T-helper 2 cell treated with Interferon-gamma antibody and Interleukin-4, amounts not matched to agents 5 μg/mL and 100 μg/mL, for 36 hours (primary cell): Measurements from ENCODE around the gene ANXA4.
A peak's percentile ranks its signal among the peaks of the same experiment; 100 is the strongest.

Experiments used
- DNase-seq: peaks from one replicate; pipeline ENCODE4 v3.0.0; 2021; ENCODE audit warnings: low spot score
- H3K27ac Mint-ChIP-seq: one replicate; pipeline ENCODE4 v1.8.0; 2021; ENCODE audit warnings: mild to moderate bottlenecking, mixed read lengths
- H3K27me3 Mint-ChIP-seq: one replicate; pipeline ENCODE4 v1.8.0; 2021; ENCODE audit warnings: low read depth, mixed read lengths
- H3K36me3 Mint-ChIP-seq: one replicate; pipeline ENCODE4 v1.8.0; 2021; ENCODE audit warnings: low read depth, mixed read lengths
- H3K4me1 Mint-ChIP-seq: one replicate; pipeline ENCODE4 v1.8.0; 2021; ENCODE audit warnings: low read depth, mixed read lengths
- H3K4me3 Mint-ChIP-seq: one replicate; pipeline ENCODE4 v1.8.0; 2022; ENCODE audit warnings: mild to moderate bottlenecking, moderate library complexity, mixed read lengths
- H3K9me3 Mint-ChIP-seq: one replicate; pipeline ENCODE4 v1.8.0; 2021; ENCODE audit warnings: mixed read lengths

ANXA4 gene

DNA sequence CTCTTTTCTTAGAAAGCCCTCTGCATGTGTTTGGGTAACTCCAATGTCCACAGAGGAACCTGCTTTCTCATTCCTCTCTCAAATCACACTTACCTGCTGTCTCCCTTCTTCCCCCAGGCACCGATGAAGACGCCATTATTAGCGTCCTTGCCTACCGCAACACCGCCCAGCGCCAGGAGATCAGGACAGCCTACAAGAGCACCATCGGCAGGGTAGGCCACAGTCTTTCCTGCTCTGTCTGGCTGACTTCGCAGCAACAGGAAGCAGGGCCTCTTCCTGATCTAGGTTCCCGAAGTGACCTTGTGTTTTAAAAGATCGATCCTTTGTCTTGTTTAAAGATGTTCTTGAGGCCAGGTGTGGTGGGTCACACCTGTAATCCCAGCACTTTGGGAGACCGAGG lies 62.5 kb downstream of the ANXA4 start:
- Mint-ChIP-seq H3K4me1 (peaks cover 19% of the 10 kb centered on the region), H3K36me3 (peaks cover 43% of the 10 kb centered on the region), H3K27ac (peak overlapping the region; percentile 33), H3K9me3 (no peaks in the 10 kb centered on the region), H3K4me3 (no peak overlapping the region), H3K27me3 (no peaks in the 10 kb centered on the region)
- no peak for DNase-seq

DNA sequence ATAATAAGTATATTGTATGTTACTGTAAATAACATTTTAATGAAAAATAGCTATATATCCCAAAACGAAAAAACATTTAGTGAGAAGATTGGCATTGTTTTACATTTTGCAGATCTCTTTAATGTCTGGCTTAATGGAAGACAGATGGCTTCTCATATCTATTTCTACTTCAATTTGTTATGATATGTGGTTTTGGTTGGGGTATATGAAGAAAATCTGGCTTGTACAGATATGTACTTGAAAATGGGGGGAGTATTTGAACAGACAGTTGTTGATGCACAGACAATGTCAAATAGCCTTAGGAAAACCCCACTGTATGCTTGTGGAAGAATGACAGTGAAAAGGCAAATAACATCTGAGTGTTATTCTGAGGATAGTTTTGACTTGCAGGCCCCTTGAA lies 64.0 kb downstream of the ANXA4 start:
- no peak overlapping the region for H3K4me3 Mint-ChIP-seq
- H3K9me3 Mint-ChIP-seq: no peaks in the 10 kb centered on the region
- no peaks in the 10 kb centered on the region for H3K27me3 Mint-ChIP-seq
- peaks cover 41% of the 10 kb centered on the region for H3K36me3 Mint-ChIP-seq
- no peak overlapping the region for H3K27ac Mint-ChIP-seq
- peaks cover 17% of the 10 kb centered on the region for H3K4me1 Mint-ChIP-seq
- DNase-seq: no peak

DNA sequence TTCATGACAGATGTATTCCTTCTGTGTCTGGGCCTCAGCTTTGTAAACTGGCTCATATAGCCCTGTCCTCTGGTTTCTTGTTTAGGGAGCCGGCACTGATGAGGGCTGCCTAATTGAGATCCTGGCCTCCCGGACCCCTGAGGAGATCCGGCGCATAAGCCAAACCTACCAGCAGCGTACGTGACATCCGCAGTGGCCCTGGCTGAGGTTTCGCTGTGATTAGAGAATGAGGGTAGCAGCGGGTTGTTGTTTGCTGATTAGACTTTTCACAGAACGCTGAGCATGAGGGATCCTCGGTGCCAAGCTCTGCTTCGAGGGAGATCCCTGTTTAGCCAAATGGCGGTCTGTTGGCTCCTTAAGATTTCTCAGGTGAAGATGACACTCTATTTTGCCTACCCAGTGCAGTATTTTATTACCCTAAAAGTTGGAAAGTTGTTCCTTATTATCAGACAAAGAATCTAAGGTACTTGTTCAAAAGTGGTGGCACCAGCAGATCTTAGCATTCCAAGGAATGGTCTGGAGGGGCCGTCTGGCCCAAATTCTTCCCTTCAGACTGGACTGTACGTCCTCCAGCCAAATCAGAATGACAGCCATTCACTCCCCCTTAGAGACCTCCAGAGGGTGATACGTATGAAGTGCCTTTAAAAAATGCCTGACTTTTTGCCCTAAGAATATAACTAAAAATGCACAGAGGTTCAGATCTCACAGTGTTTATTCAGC lies 66.0 kb downstream of the ANXA4 start:
- Mint-ChIP-seq H3K27me3 (no peaks in the 10 kb centered on the region), H3K36me3 (peaks cover 41% of the 10 kb centered on the region), H3K27ac (no peak overlapping the region), H3K4me1 (peaks cover 14% of the 10 kb centered on the region), H3K4me3 (no peak overlapping the region), H3K9me3 (no peaks in the 10 kb centered on the region)
- no peak for DNase-seq

DNA sequence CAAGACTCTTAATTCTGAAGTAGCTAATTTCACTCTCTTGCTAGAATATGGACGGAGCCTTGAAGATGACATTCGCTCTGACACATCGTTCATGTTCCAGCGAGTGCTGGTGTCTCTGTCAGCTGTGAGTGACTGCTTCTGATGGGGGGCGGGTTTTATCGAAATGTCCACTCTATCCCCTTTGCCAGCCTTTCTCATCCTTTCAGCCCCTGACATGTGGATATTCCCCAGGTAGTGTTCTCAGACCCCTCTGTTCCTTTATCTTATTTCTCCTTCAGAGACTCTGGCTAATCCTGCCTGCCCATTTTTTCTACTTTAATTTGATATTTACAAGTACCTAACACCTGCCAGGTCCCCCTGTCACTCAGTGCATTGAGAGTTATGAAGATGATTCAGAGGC lies 68.6 kb downstream of the ANXA4 start:
- peaks cover 4% of the 10 kb centered on the region for H3K4me1 Mint-ChIP-seq
- DNase-seq: no peak
- no peaks in the 10 kb centered on the region for H3K9me3 Mint-ChIP-seq
- no peaks in the 10 kb centered on the region for H3K27me3 Mint-ChIP-seq
- H3K36me3 Mint-ChIP-seq: peaks cover 33% of the 10 kb centered on the region
- no peak overlapping the region for H3K27ac Mint-ChIP-seq
- H3K4me3 Mint-ChIP-seq: no peak overlapping the region

DNA sequence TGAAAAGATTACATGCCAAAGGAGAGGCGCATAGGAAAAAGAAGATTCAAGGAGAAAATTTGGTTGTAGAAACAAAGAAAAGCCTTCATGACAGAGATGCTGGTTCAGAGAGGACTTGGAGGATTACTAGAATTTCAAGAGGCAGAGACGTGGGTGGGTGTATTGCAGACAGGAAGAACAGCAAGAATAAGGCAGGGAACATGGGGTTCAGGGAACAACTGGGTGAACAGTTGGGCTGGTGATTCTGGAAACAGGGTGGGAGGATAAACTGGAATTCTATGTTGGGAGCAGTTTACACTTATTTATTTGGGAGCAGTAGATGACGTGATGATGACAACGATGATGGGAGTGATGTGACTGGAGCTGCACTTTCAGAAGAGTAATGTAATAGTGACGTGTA lies 69.1 kb downstream of the ANXA4 start:
- Mint-ChIP-seq H3K4me3 (no peak overlapping the region), H3K36me3 (peaks cover 34% of the 10 kb centered on the region), H3K27me3 (no peaks in the 10 kb centered on the region), H3K9me3 (no peaks in the 10 kb centered on the region), H3K27ac (no peak overlapping the region), H3K4me1 (peaks cover 4% of the 10 kb centered on the region)
- no peak for DNase-seq

DNA sequence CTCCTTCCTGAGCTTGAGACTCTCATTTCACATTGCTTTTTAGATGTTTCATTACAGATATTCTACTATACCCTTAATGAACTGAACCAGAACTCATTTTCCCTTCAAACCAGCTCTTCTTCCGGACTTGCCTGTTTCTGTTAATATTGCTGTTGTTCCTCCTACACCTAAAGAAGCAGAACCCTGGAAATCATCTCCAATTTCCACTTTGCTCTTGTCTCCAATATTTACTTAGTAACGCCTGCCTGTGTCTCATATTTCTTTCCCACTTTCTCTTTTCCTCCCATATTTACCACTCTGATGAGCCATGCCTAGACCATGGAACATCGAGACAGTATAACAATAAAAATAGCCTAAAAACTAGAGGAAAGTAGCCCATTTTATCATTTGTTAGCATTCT lies 69.7 kb downstream of the ANXA4 start:
- no peak for DNase-seq
- H3K27ac Mint-ChIP-seq: peak overlapping the region; percentile 41
- H3K9me3 Mint-ChIP-seq: no peaks in the 10 kb centered on the region
- H3K4me1 Mint-ChIP-seq: peaks cover 8% of the 10 kb centered on the region
- H3K4me3 Mint-ChIP-seq: no peak overlapping the region
- H3K27me3 Mint-ChIP-seq: no peaks in the 10 kb centered on the region
- peaks cover 30% of the 10 kb centered on the region for H3K36me3 Mint-ChIP-seq

DNA sequence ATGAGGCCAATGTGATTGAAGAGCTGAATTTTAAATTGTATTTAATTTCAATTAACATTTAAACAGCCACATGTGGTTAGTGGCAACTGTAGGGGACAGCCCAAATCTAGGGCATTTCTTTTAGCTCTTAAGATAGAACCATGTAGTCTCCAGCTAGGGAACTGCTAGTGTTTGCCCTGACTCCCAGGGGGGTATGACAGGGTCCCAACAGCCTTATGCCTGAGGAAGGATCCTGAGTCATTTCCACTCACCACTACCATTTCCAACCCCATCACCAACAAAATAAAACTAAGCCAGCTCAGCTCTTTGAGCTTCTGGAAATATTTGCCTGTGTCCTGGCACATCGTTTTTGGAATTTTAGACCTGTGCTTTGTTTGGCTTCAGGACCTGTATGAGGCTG lies 73.8 kb downstream of the ANXA4 start:
- Mint-ChIP-seq H3K27me3 (no peaks in the 10 kb centered on the region), H3K27ac (peak overlapping the region; percentile 43), H3K4me3 (no peak overlapping the region), H3K36me3 (peaks cover 32% of the 10 kb centered on the region), H3K9me3 (no peaks in the 10 kb centered on the region), H3K4me1 (peaks cover 14% of the 10 kb centered on the region)
- no peak for DNase-seq

DNA sequence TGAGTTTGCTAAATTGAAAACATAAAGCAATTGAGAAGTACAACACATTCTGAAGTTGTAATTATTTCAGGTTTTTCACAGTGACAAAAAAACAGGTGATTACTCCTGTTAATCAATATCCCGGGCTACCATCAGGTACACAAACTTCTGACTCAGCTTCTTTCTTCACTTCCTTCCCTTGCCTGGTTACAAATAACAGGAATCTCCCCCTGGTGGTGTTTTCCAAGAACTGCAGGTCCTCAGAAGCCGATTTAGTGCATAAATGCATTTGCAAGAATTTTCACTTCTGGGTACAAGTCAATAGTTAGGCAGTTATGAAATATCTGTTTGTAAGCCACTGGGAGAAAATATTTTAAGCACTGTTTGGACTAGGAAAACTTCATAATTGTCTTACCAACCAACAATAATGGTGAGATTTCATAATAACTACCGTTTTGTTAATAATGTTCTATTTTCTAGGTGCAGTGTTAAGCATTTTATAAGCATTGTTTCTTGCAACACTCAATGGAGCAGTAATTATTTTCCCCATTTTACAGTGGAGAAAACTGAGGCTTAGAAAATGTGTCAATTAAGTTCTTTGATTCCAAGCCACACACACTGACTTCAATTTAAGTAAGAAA lies 75.1 kb downstream of the ANXA4 start:
- Mint-ChIP-seq H3K4me3 (no peak overlapping the region), H3K9me3 (no peaks in the 10 kb centered on the region), H3K27me3 (no peaks in the 10 kb centered on the region), H3K4me1 (peaks cover 14% of the 10 kb centered on the region), H3K36me3 (peaks cover 35% of the 10 kb centered on the region), H3K27ac (no peak overlapping the region)
- peak; percentile 69 for DNase-seq

DNA sequence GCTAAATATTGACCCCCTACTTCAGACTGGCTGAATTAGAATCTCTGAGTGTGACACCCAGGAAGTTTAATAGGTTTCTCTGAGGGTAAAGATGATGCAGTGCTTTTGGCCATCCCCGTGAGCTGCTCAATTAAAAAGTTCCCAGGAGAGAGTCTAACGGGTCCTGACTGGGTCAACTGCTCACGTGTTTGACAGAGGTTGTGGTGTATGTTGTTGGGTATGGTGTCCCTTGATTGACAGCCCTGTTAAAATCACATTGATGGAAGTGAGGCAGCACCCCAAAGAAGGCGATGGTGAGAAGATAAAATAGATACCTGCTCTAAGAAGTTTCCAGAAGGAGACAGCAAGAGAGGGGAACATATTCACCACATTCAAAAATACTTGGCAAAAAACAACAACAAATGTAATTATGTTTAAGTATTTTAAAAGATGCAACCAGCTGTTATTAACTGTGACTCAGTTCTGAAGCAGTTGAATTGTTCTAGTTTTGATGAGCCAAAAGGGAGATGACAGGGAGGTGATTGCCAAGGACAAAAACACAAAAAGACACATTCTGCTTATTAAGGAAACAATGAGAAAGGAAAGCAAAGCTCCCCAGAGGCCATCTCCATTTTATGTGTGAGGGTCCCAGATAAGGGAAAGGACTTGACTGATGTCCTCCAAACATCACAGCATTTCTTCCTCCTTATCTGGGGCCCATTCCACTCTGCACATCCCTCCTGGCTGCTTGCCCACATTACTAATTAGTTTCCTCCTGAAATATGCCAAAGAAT lies 76.0 kb downstream of the ANXA4 start:
- Mint-ChIP-seq H3K27ac (no peak overlapping the region), H3K9me3 (no peaks in the 10 kb centered on the region), H3K4me1 (peaks cover 14% of the 10 kb centered on the region), H3K4me3 (no peak overlapping the region), H3K27me3 (no peaks in the 10 kb centered on the region), H3K36me3 (peaks cover 37% of the 10 kb centered on the region)
- DNase-seq: no peak

DNA sequence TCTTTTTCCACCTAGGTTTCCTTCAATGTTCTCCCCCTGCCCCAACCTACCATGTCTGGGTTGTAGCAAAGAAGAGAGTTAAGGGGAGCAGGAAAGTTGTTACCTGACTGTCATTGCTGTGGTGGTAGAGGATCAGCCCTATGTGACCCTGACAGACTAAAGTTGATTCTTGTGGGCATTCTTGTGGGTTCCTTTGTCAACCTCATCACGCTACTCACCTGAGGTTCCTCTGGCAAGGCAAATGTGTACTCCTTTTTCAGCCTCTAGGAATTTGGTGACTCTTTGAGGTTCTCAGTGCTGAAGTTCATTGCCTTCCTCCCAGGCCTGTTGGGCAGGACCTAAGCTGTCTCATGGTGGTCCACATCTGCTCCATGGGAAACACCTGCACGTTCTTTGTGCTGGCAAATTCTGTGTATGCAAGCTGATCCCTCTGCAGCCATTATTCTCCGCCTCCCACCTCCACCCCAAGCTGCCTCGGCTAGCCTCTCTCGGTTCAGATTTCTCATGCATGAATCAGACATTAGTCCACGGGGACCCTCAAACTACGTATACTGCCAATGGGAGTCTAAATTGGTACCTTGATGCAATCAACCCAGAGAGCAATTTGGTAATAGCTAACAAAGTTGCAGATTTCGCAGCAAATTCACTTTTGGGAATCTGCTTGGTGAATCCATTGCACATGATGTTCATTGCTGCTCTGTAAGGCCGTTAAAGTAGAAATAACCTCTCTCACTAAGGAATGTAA lies 86.0 kb downstream of the ANXA4 start:
- H3K27me3 Mint-ChIP-seq: no peaks in the 10 kb centered on the region
- peaks cover 29% of the 10 kb centered on the region for H3K4me1 Mint-ChIP-seq
- peaks cover 18% of the 10 kb centered on the region for H3K36me3 Mint-ChIP-seq
- H3K4me3 Mint-ChIP-seq: peak overlapping the region; percentile 88
- H3K27ac Mint-ChIP-seq: peak overlapping the region; percentile 97
- DNase-seq: no peak
- H3K9me3 Mint-ChIP-seq: no peaks in the 10 kb centered on the region

DNA sequence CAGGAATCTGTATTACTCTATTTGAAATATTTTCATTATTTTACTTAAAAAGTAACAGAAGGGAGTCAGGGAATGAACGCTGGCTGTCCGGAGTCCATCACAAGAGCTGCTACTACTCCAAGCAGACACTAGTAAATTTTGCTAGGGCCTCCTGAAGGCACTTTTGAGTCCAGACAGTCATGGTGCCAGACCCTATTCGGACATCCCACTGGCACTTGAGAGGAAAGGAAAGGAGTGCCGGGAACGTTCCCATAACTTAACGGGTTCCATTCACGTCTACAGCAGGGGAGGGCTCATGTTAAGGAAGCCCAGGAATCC lies 87.0 kb downstream of the ANXA4 start:
- peaks cover 24% of the 10 kb centered on the region for H3K36me3 Mint-ChIP-seq
- no peak for DNase-seq
- no peaks in the 10 kb centered on the region for H3K9me3 Mint-ChIP-seq
- H3K27ac Mint-ChIP-seq: peak overlapping the region; percentile 97
- H3K4me1 Mint-ChIP-seq: peaks cover 36% of the 10 kb centered on the region
- H3K4me3 Mint-ChIP-seq: peak overlapping the region; percentile 88
- H3K27me3 Mint-ChIP-seq: no peaks in the 10 kb centered on the region

DNA sequence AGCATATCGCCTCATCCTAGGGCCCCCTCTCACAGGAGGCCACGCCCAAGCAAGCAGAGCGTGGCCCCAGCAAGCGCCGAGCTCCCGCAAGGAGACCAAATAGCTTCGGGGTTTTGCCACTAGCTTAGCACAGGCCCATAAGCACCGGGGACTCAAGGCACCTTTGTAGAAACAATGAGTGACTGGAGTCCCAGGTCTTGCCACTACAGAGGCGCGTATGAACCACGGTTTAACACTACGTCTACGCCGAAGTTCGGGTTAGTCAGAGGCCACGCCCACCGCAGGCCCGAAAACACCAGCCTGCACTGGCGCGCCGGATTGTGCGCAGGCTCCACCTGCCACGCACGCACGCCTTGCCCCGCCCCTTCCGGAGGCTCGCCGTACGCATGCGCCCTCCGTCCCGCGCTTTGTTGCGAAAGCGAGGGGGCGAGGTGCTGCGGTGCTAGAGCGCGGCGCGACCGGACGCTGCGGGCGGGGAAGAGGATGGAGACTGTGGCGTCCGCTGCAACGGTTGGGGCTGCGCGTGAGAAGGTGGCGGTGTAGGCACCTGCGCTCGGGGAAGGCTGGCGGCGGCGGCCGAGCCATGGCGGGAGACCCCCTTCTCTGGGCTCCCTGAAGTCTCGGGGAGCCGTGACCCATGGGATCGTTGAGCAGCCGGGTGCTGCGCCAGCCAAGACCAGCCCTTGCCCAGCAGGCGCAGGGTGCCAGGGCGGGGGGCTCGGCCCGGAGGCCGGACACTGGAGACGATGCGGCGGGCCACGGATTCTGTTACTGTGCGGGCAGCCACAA lies 87.5 kb downstream of the ANXA4 start, which contains the start of gene GMCL1:
Gene GMCL1 (plus strand): TSS at position 405 of the 789 bp plus-strand sequence. CDS start 233 bp downstream, at position 638.
- Mint-ChIP-seq H3K4me3 (peak within 1 kb of the TSS; percentile 88), H3K27ac (peak within 1 kb of the TSS; percentile 97), H3K4me1 (peaks cover 41% of the 10 kb centered on the region), H3K9me3 (no peaks in the 10 kb centered on the region), H3K36me3 (peaks cover 28% of the 10 kb centered on the region), H3K27me3 (no peaks in the 10 kb centered on the region)
- DNase-seq: peak; percentile 99
